Vagina (tissue), 2 donors: Measurements from ENCODE around the gene OCSTAMP. TPM values are rescaled to one million over a fixed set of nuclear protein-coding genes. Genes with fewer than 3 reads are reported as not detected.

ENCODE experiments used
- DNase-seq, 2 donors: peaks; one replicate each; pipeline ENCODE4 v3.0.0-alpha.2; 2017; ENCODE audit errors: extremely low spot score in 2 of 2
- H3K27ac ChIP-seq: fragments of 200-600 bp; sonication (generic); one replicate; pipeline ENCODE4 v1.5.1; 2019
- H3K27me3 ChIP-seq: fragments of 200-600 bp; sonication (generic); one replicate; pipeline ENCODE4 v1.5.1; 2019
- H3K36me3 ChIP-seq, 2 donors: fragments of 200-600 bp; sonication (generic); one replicate each; pipeline ENCODE4 v1.5.1; 2017 to 2019
- H3K4me1 ChIP-seq: fragments of 200-600 bp; sonication (generic); one replicate; pipeline ENCODE4 v1.5.1; 2019
- H3K4me3 ChIP-seq, 2 donors: fragments of 200-600 bp; sonication (generic); 1 replicate in 1 of 2; 2 replicates in 1 of 2; pipeline ENCODE4 v1.5.1; 2016 to 2019
- H3K9me3 ChIP-seq: fragments of 200-600 bp; sonication (generic); one replicate; pipeline ENCODE4 v1.5.1; 2019
- CTCF ChIP-seq, 3 experiments: fragments of 450-650 bp in 2 of 3; fragments of 200-600 bp in 1 of 3; sonication (generic) in 1 of 3; IDR thresholded peaks; one replicate each; pipeline ENCODE4 v1.5.1; 2017 to 2019; ENCODE audit warnings: antibody characterized with exemption in 3 of 3, mild to moderate bottlenecking in 2 of 3, moderate library complexity in 2 of 3
- POLR2A ChIP-seq, 2 donors: fragments of 450-650 bp; IDR thresholded peaks; one replicate each; pipeline ENCODE4 v1.6.1; 2017; ENCODE audit warnings: antibody characterized with exemption in 2 of 2, mild to moderate bottlenecking in 2 of 2, moderate library complexity in 2 of 2
- POLR2AphosphoS5 ChIP-seq, 2 donors: sonication (generic); formaldehyde crosslinking; IDR thresholded peaks; one replicate each; pipeline ENCODE4 v1.9.0; 2017; ENCODE audit warnings: antibody characterized with exemption in 2 of 2, mild to moderate bottlenecking in 2 of 2, low read depth in 1 of 2; ENCODE audit not compliant: insufficient read depth in 1 of 2
- intact Hi-C: fragments of 100-400 bp; cut with DNase I; formaldehyde crosslinking; loops from one replicate; pipeline ENCODE4 v1.15.1; 2023
- total RNA-seq: library from RNA; depleted of rRNA; stranded (reverse); fragments of >200 nt; gene quantifications from one replicate; pipeline ENCODE4 v1.2.3, GENCODE V29; 2016

The OCSTAMP gene
- total RNA-seq, 1 donor from 2014 or later, result not detected

GRCh38 chr20:46572790-46573189, 22.3 kb upstream of the OCSTAMP start:
- DNase-seq, result no peak
- Histone ChIP-seq H3K4me1 (no peaks in the 10 kb centered on the region), H3K36me3 (no peaks in the 10 kb centered on the region), H3K27me3 (no peaks in the 10 kb centered on the region), H3K9me3 (no peaks in the 10 kb centered on the region), H3K27ac (no peak overlapping the region), H3K4me3 (no peak overlapping the region)
- TF ChIP-seq POLR2AphosphoS5 (IDR thresholded peaks at IDR 0.05; ENCODE audit: insufficient read depth in 1 of 2, low read depth in 1 of 2) (no peak), POLR2A (IDR thresholded peaks at IDR 0.05) (no peak)
- intact Hi-C loops, result no loop called here

- no peak for TF ChIP-seq CTCF (IDR thresholded peaks at IDR 0.05)
- no peak for TF ChIP-seq POLR2AphosphoS5 (IDR thresholded peaks at IDR 0.05; ENCODE audit: insufficient read depth in 1 of 2, low read depth in 1 of 2)
- TF ChIP-seq POLR2A (IDR thresholded peaks at IDR 0.05), result no peak
- Histone ChIP-seq H3K4me3 (no peak overlapping the region), H3K4me1 (no peaks in the 10 kb centered on the region), H3K27me3 (no peaks in the 10 kb centered on the region), H3K27ac (no peak overlapping the region), H3K9me3 (no peaks in the 10 kb centered on the region), H3K36me3 (no peaks in the 10 kb centered on the region)
- intact Hi-C loops, result no loop called here
- no peak for DNase-seq
Measured at GRCh38 chr20:46572153-46572552, 21.7 kb upstream of the OCSTAMP start.

GRCh38 chr20:46571418-46571817, 21.0 kb upstream of the OCSTAMP start:
- intact Hi-C loops, result no loop called here
- H3K27me3 ChIP-seq, result no peaks in the 10 kb centered on the region
- H3K9me3 ChIP-seq, result no peaks in the 10 kb centered on the region
- H3K27ac ChIP-seq, result no peak overlapping the region
- H3K4me1 ChIP-seq, result no peaks in the 10 kb centered on the region
- no peaks in the 10 kb centered on the region for H3K36me3 ChIP-seq
- TF ChIP-seq POLR2AphosphoS5 (IDR thresholded peaks at IDR 0.05; ENCODE audit: insufficient read depth in 1 of 2, low read depth in 1 of 2), result no peak
- TF ChIP-seq POLR2A (IDR thresholded peaks at IDR 0.05), result no peak
- TF ChIP-seq CTCF (IDR thresholded peaks at IDR 0.05), result no peak
- no peak for DNase-seq
- no peak overlapping the region for H3K4me3 ChIP-seq

GRCh38 chr20:46570956-46571355, 20.5 kb upstream of the OCSTAMP start:
- intact Hi-C loops, result no loop called here
- Histone ChIP-seq H3K27ac (no peak overlapping the region), H3K4me3 (no peak overlapping the region), H3K36me3 (no peaks in the 10 kb centered on the region), H3K4me1 (no peaks in the 10 kb centered on the region), H3K9me3 (no peaks in the 10 kb centered on the region), H3K27me3 (no peaks in the 10 kb centered on the region)
- TF ChIP-seq POLR2AphosphoS5 (IDR thresholded peaks at IDR 0.05; ENCODE audit: insufficient read depth in 1 of 2, low read depth in 1 of 2) (no peak), POLR2A (IDR thresholded peaks at IDR 0.05) (no peak)
- no peak for DNase-seq

GRCh38 chr20:46569961-46570360, 19.5 kb upstream of the OCSTAMP start:
- Histone ChIP-seq H3K27me3 (no peaks in the 10 kb centered on the region), H3K27ac (no peak overlapping the region), H3K4me3 (no peak overlapping the region), H3K9me3 (no peaks in the 10 kb centered on the region), H3K4me1 (no peaks in the 10 kb centered on the region), H3K36me3 (no peaks in the 10 kb centered on the region)
- intact Hi-C loops, result loop anchor here (10.0 kb wide), 1 partner anchor 115 kb away; the partner anchor contains the start of gene TP53RK
- no peak for TF ChIP-seq POLR2AphosphoS5 (IDR thresholded peaks at IDR 0.05; ENCODE audit: insufficient read depth in 1 of 2, low read depth in 1 of 2)
- no peak for DNase-seq

GRCh38 chr20:46568570-46569129, 18.2 kb upstream of the OCSTAMP start:
- intact Hi-C loops, result loop anchor here (10.0 kb wide), 1 partner anchor 116 kb away; the partner anchor contains the start of gene TP53RK
- Histone ChIP-seq H3K9me3 (no peaks in the 10 kb centered on the region), H3K36me3 (no peaks in the 10 kb centered on the region), H3K4me1 (no peaks in the 10 kb centered on the region), H3K27ac (no peak overlapping the region), H3K27me3 (no peaks in the 10 kb centered on the region), H3K4me3 (no peak overlapping the region)
- TF ChIP-seq POLR2A (IDR thresholded peaks at IDR 0.05), result no peak
- no peak for TF ChIP-seq CTCF (IDR thresholded peaks at IDR 0.05)
- DNase-seq, result no peak
